ENCODE data around the gene UBE2U.

The UBE2U gene

GRCh38 chr1:64203420-64203819, at the start of gene UBE2U:
Gene UBE2U (plus strand): TSS chr1:64203623. CDS start chr1:64204051, 428 bp downstream.
- Histone ChIP-seq H3K36me3 (ENCODE audit: control insufficient read depth in 5 of 5, insufficient read depth in 5 of 5, low read length in 5 of 5) (no peaks in the 10 kb centered on the region), H3K4me3 (ENCODE audit: low read depth in 1 of 5, low read length in 5 of 5) (no peak within 1 kb of the TSS), H3K9ac (ENCODE audit: low read length in 5 of 5) (no peak within 1 kb of the TSS), H3K4me1 (ENCODE audit: control insufficient read depth in 5 of 5, insufficient read depth in 5 of 5, low read length in 5 of 5) (no peaks in the 10 kb centered on the region), H3K27me3 (ENCODE audit: control insufficient read depth in 5 of 5, insufficient read depth in 4 of 5, low read length in 5 of 5) (no peaks in the 10 kb centered on the region), H3K27ac (ENCODE audit: low read depth, low read length) (no peak within 1 kb of the TSS), H3K9me3 (ENCODE audit: control insufficient read depth in 5 of 5, low read length in 5 of 5) (no peaks in the 10 kb centered on the region)

- peaks cover 0 to 8% (median 4%) of the 10 kb centered on the region in 5 donors for H3K36me3 ChIP-seq (ENCODE audit: control insufficient read depth in 5 of 5, insufficient read depth in 5 of 5, low read length in 5 of 5)
- H3K27ac ChIP-seq (ENCODE audit: low read depth, low read length), result no peak overlapping the region
- H3K9ac ChIP-seq (ENCODE audit: low read length in 5 of 5), result no peak overlapping the region
- no peaks in the 10 kb centered on the region for H3K4me1 ChIP-seq (ENCODE audit: control insufficient read depth in 5 of 5, insufficient read depth in 5 of 5, low read length in 5 of 5)
- no peaks in the 10 kb centered on the region for H3K27me3 ChIP-seq (ENCODE audit: control insufficient read depth in 5 of 5, insufficient read depth in 4 of 5, low read length in 5 of 5)
- no peak overlapping the region for H3K4me3 ChIP-seq (ENCODE audit: low read depth in 1 of 5, low read length in 5 of 5)
- no peaks in the 10 kb centered on the region for H3K9me3 ChIP-seq (ENCODE audit: control insufficient read depth in 5 of 5, low read length in 5 of 5)
These were observed 48.1 kb upstream of the UBE2U start for GRCh38 chr1:64155278-64155677.

DNA sequence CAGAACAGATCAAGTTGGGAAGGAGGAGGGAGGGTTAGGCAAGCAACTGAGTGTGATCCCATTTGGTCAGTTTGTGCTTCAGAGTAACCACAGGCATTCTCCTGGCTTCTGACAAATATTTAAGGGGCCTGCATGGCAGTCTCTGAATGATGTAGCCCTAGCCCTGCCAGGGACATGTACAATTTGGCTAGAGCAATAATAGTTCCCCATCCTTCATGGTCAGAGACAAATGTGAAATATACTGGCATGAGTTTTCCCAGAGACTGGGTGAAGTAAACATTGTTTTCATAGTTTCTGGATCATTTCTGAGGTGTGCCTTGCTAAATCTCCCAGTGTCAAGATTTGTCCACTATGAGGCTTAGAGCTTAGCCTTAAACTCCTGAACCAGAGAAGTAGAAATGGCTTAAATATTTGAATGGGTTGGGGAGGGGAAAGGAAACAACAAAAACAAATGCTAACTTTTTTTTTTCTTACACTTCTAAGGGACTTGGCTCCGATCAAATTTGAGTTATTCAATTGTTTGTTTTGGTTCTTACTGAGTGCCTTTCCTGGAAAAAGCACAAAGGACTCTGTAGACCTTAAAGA, 42.0 kb upstream of the UBE2U start:
- no peak overlapping the region for H3K9ac ChIP-seq (ENCODE audit: low read length in 5 of 5)
- H3K27ac ChIP-seq (ENCODE audit: low read depth, low read length), result no peak overlapping the region
- no peak overlapping the region for H3K4me3 ChIP-seq (ENCODE audit: low read depth in 1 of 5, low read length in 5 of 5)

GRCh38 chr1:64162151-64162550, 41.3 kb upstream of the UBE2U start:
- Histone ChIP-seq H3K36me3 (ENCODE audit: control insufficient read depth in 5 of 5, insufficient read depth in 5 of 5, low read length in 5 of 5) (peaks cover 0 to 8% (median 4%) of the 10 kb centered on the region in 5 donors), H3K27ac (ENCODE audit: low read depth, low read length) (no peak overlapping the region), H3K4me1 (ENCODE audit: control insufficient read depth in 5 of 5, insufficient read depth in 5 of 5, low read length in 5 of 5) (peaks cover 0 to 3% (median 0%) of the 10 kb centered on the region in 5 donors), H3K27me3 (ENCODE audit: control insufficient read depth in 5 of 5, insufficient read depth in 4 of 5, low read length in 5 of 5) (no peaks in the 10 kb centered on the region), H3K4me3 (ENCODE audit: low read depth in 1 of 5, low read length in 5 of 5) (no peak overlapping the region), H3K9me3 (ENCODE audit: control insufficient read depth in 5 of 5, low read length in 5 of 5) (no peaks in the 10 kb centered on the region), H3K9ac (ENCODE audit: low read length in 5 of 5) (no peak overlapping the region)

More for the DNA sequence above, 42.0 kb upstream of the UBE2U start:
- peaks cover 0 to 8% (median 4%) of the 10 kb centered on the region in 5 donors for H3K36me3 ChIP-seq (ENCODE audit: control insufficient read depth in 5 of 5, insufficient read depth in 5 of 5, low read length in 5 of 5)
- no peaks in the 10 kb centered on the region for H3K27me3 ChIP-seq (ENCODE audit: control insufficient read depth in 5 of 5, insufficient read depth in 4 of 5, low read length in 5 of 5)
- H3K4me1 ChIP-seq (ENCODE audit: control insufficient read depth in 5 of 5, insufficient read depth in 5 of 5, low read length in 5 of 5), result peaks cover 0 to 3% (median 0%) of the 10 kb centered on the region in 5 donors
- no peaks in the 10 kb centered on the region for H3K9me3 ChIP-seq (ENCODE audit: control insufficient read depth in 5 of 5, low read length in 5 of 5)

- Histone ChIP-seq H3K4me1 (ENCODE audit: control insufficient read depth in 5 of 5, insufficient read depth in 5 of 5, low read length in 5 of 5) (peaks cover 0 to 6% (median 0%) of the 10 kb centered on the region in 5 donors), H3K9ac (ENCODE audit: low read length in 5 of 5) (no peak overlapping the region), H3K27ac (ENCODE audit: low read depth, low read length) (no peak overlapping the region), H3K36me3 (ENCODE audit: control insufficient read depth in 5 of 5, insufficient read depth in 5 of 5, low read length in 5 of 5) (peaks cover 0 to 8% (median 4%) of the 10 kb centered on the region in 5 donors), H3K27me3 (ENCODE audit: control insufficient read depth in 5 of 5, insufficient read depth in 4 of 5, low read length in 5 of 5) (no peaks in the 10 kb centered on the region), H3K9me3 (ENCODE audit: control insufficient read depth in 5 of 5, low read length in 5 of 5) (no peaks in the 10 kb centered on the region), H3K4me3 (ENCODE audit: low read depth in 1 of 5, low read length in 5 of 5) (no peak overlapping the region)
These were observed 40.6 kb upstream of the UBE2U start for GRCh38 chr1:64162804-64163203.

- no peak overlapping the region for H3K4me3 ChIP-seq (ENCODE audit: low read depth in 1 of 5, low read length in 5 of 5)
- peaks cover 0 to 8% (median 4%) of the 10 kb centered on the region in 5 donors for H3K36me3 ChIP-seq (ENCODE audit: control insufficient read depth in 5 of 5, insufficient read depth in 5 of 5, low read length in 5 of 5)
- H3K27ac ChIP-seq (ENCODE audit: low read depth, low read length), result no peak overlapping the region
- peaks cover 0 to 6% (median 0%) of the 10 kb centered on the region in 5 donors for H3K4me1 ChIP-seq (ENCODE audit: control insufficient read depth in 5 of 5, insufficient read depth in 5 of 5, low read length in 5 of 5)
- no peaks in the 10 kb centered on the region for H3K27me3 ChIP-seq (ENCODE audit: control insufficient read depth in 5 of 5, insufficient read depth in 4 of 5, low read length in 5 of 5)
- no peak overlapping the region for H3K9ac ChIP-seq (ENCODE audit: low read length in 5 of 5)
- no peaks in the 10 kb centered on the region for H3K9me3 ChIP-seq (ENCODE audit: control insufficient read depth in 5 of 5, low read length in 5 of 5)
These were observed 40.0 kb upstream of the UBE2U start for GRCh38 chr1:64163431-64163830.

DNA sequence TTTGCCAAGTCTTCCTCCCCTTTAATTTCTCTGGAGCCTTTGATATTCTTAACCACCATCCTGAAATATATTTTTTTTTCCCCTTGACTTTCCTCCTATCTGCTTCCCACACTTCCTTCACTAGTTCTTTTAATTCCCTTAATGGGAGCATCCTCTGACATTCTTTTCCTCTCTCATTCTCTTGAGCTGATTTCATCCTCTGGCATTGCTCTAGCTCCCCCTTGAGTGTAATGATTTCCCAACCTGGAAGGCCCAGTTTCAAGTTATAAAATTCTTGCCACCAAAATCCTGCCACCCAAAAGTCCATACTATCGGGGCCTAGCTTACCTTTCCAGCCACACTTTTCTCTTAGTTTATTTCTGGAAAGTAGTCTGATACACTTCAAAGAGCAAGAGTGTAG, 39.5 kb upstream of the UBE2U start:
- peaks cover 0 to 6% (median 0%) of the 10 kb centered on the region in 5 donors for H3K4me1 ChIP-seq (ENCODE audit: control insufficient read depth in 5 of 5, insufficient read depth in 5 of 5, low read length in 5 of 5)
- H3K9me3 ChIP-seq (ENCODE audit: control insufficient read depth in 5 of 5, low read length in 5 of 5), result no peaks in the 10 kb centered on the region
- H3K27me3 ChIP-seq (ENCODE audit: control insufficient read depth in 5 of 5, insufficient read depth in 4 of 5, low read length in 5 of 5), result no peaks in the 10 kb centered on the region
- H3K27ac ChIP-seq (ENCODE audit: low read depth, low read length), result no peak overlapping the region
- H3K9ac ChIP-seq (ENCODE audit: low read length in 5 of 5), result no peak overlapping the region
- no peak overlapping the region for H3K4me3 ChIP-seq (ENCODE audit: low read depth in 1 of 5, low read length in 5 of 5)
- peaks cover 0 to 6% (median 3%) of the 10 kb centered on the region in 5 donors for H3K36me3 ChIP-seq (ENCODE audit: control insufficient read depth in 5 of 5, insufficient read depth in 5 of 5, low read length in 5 of 5)

DNA sequence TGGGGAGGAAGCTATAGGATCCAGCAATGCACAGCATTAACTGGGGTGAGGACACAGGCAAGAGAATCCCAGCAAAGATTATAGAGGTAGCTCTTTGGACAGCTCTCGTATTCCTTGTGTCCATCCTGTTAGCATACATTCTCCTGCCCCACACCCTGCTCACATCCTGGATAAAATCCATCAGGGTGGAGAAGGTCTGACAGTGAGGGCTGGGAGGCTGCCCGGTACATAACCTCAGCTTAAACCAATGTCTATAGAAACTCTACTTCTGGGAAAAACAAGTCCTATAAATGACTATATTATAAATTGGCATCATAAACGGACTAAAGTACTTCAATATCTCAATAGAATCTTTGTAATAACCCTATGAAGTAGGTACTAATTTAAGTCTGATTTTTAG, 36.8 kb upstream of the UBE2U start:
- H3K27ac ChIP-seq (ENCODE audit: low read depth, low read length), result no peak overlapping the region

GRCh38 chr1:64167176-64167575, 36.2 kb upstream of the UBE2U start:
- Histone ChIP-seq H3K9me3 (ENCODE audit: control insufficient read depth in 5 of 5, low read length in 5 of 5) (no peaks in the 10 kb centered on the region), H3K9ac (ENCODE audit: low read length in 5 of 5) (no peak overlapping the region), H3K4me1 (ENCODE audit: control insufficient read depth in 5 of 5, insufficient read depth in 5 of 5, low read length in 5 of 5) (peaks cover 0 to 6% (median 3%) of the 10 kb centered on the region in 5 donors), H3K4me3 (ENCODE audit: low read depth in 1 of 5, low read length in 5 of 5) (no peak overlapping the region), H3K36me3 (ENCODE audit: control insufficient read depth in 5 of 5, insufficient read depth in 5 of 5, low read length in 5 of 5) (no peaks in the 10 kb centered on the region), H3K27me3 (ENCODE audit: control insufficient read depth in 5 of 5, insufficient read depth in 4 of 5, low read length in 5 of 5) (no peaks in the 10 kb centered on the region), H3K27ac (ENCODE audit: low read depth, low read length) (no peak overlapping the region)

More for the DNA sequence above, 36.8 kb upstream of the UBE2U start:
- Histone ChIP-seq H3K36me3 (ENCODE audit: control insufficient read depth in 5 of 5, insufficient read depth in 5 of 5, low read length in 5 of 5) (no peaks in the 10 kb centered on the region), H3K9me3 (ENCODE audit: control insufficient read depth in 5 of 5, low read length in 5 of 5) (no peaks in the 10 kb centered on the region), H3K4me3 (ENCODE audit: low read depth in 1 of 5, low read length in 5 of 5) (no peak overlapping the region), H3K9ac (ENCODE audit: low read length in 5 of 5) (no peak overlapping the region), H3K4me1 (ENCODE audit: control insufficient read depth in 5 of 5, insufficient read depth in 5 of 5, low read length in 5 of 5) (peaks cover 0 to 6% (median 2%) of the 10 kb centered on the region in 5 donors), H3K27me3 (ENCODE audit: control insufficient read depth in 5 of 5, insufficient read depth in 4 of 5, low read length in 5 of 5) (no peaks in the 10 kb centered on the region)

GRCh38 chr1:64171246-64171645, 32.2 kb upstream of the UBE2U start:
- H3K4me1 ChIP-seq (ENCODE audit: control insufficient read depth in 5 of 5, insufficient read depth in 5 of 5, low read length in 5 of 5), result peaks cover 0 to 18% (median 0%) of the 10 kb centered on the region in 5 donors
- no peak overlapping the region for H3K27ac ChIP-seq (ENCODE audit: low read depth, low read length)
- no peaks in the 10 kb centered on the region for H3K9me3 ChIP-seq (ENCODE audit: control insufficient read depth in 5 of 5, low read length in 5 of 5)
- H3K36me3 ChIP-seq (ENCODE audit: control insufficient read depth in 5 of 5, insufficient read depth in 5 of 5, low read length in 5 of 5), result no peaks in the 10 kb centered on the region
- no peak overlapping the region for H3K4me3 ChIP-seq (ENCODE audit: low read depth in 1 of 5, low read length in 5 of 5)
- H3K9ac ChIP-seq (ENCODE audit: low read length in 5 of 5), result no peak overlapping the region
- H3K27me3 ChIP-seq (ENCODE audit: control insufficient read depth in 5 of 5, insufficient read depth in 4 of 5, low read length in 5 of 5), result no peaks in the 10 kb centered on the region
